WTC11 (cell line): Measurements from ENCODE around the gene PTPRC. TPM values are rescaled to one million over a fixed set of nuclear protein-coding genes. Genes with fewer than 3 reads are reported as not detected.

Experiments
- ATAC-seq: fragments of 200-7000 bp; cut with Tn5 transposase; 2 replicates; pipeline ENCODE4 v1.10.0; 2021; ENCODE audit warnings: mild to moderate bottlenecking, moderate library complexity
- CTCF ChIA-PET: fragments of 300-600 bp; sonication (Branson Sonifier 250); formaldehyde crosslinking; loops from one replicate; lab custom pipeline; 2021; ENCODE audit warnings: antibody characterized with exemption; lab: Charles Lee
- POLR2A ChIA-PET: fragments of 350-600 bp; sonication (Branson Sonifier 250); formaldehyde crosslinking; loops from one replicate; lab custom pipeline; 2021; ENCODE audit warnings: antibody characterized with exemption; lab: Charles Lee
- DNase-seq: peaks from one replicate; pipeline ENCODE4 v3.0.0; 2021; ENCODE audit warnings: low spot score
- H3K27ac Mint-ChIP-seq: 2 replicates; pipeline ENCODE4 v1.8.0; 2021; ENCODE audit warnings: mixed read lengths
- H3K27me3 Mint-ChIP-seq: 2 replicates; pipeline ENCODE4 v1.8.0; 2021; ENCODE audit warnings: low read depth, mild to moderate bottlenecking, moderate library complexity, mixed read lengths
- H3K36me3 Mint-ChIP-seq: 2 replicates; pipeline ENCODE4 v1.8.0; 2021; ENCODE audit warnings: mixed read lengths
- H3K4me1 Mint-ChIP-seq: 2 replicates; pipeline ENCODE4 v1.8.0; 2022; ENCODE audit warnings: mixed read lengths
- H3K4me3 Mint-ChIP-seq: 2 replicates; pipeline ENCODE4 v1.8.0; 2021; ENCODE audit warnings: mild to moderate bottlenecking, moderate library complexity, mixed read lengths
- H3K9me3 Mint-ChIP-seq: 2 replicates; pipeline ENCODE4 v1.8.0; 2021; ENCODE audit warnings: mixed read lengths
- ATF1 ChIP-seq: sonication (generic); formaldehyde crosslinking; IDR thresholded peaks from 2 replicates; pipeline ENCODE4 v1.8.1; 2023; ENCODE audit warnings: mild to moderate bottlenecking, moderate library complexity, missing genetic modification reagents
- CBFB ChIP-seq: sonication (generic); formaldehyde crosslinking; IDR thresholded peaks from 2 replicates; pipeline ENCODE4 v1.8.1; 2022; ENCODE audit warnings: mild to moderate bottlenecking, low read depth, missing genetic modification reagents
- CTCF ChIP-seq: fragments of 200-600 bp; IDR thresholded peaks from 2 replicates; pipeline ENCODE4 v1.8.0; 2022; ENCODE audit warnings: antibody characterized with exemption
- FOXJ3 ChIP-seq: sonication (generic); formaldehyde crosslinking; IDR thresholded peaks from 2 replicates; pipeline ENCODE4 v1.9.0; 2021; ENCODE audit warnings: missing genetic modification reagents, mild to moderate bottlenecking, borderline replicate concordance
- GRHL2 ChIP-seq: fragments of 250-450 bp; sonication (Bioruptor Pico); IDR thresholded peaks from 2 replicates; pipeline ENCODE4 v1.8.0; 2022; ENCODE audit warnings: mild to moderate bottlenecking, moderate library complexity; ENCODE audit not compliant: insufficient replicate concordance, severe bottlenecking
- HMGXB4 ChIP-seq: sonication (generic); formaldehyde crosslinking; IDR thresholded peaks from 2 replicates; pipeline ENCODE4 v1.8.1; 2023; ENCODE audit warnings: mild to moderate bottlenecking, moderate library complexity, missing genetic modification reagents
- IRF2 ChIP-seq: sonication (generic); formaldehyde crosslinking; IDR thresholded peaks from 2 replicates; pipeline ENCODE4 v1.8.0; 2022; ENCODE audit warnings: low read depth, missing genetic modification reagents, borderline replicate concordance
- MLX ChIP-seq: sonication (generic); formaldehyde crosslinking; IDR thresholded peaks from 2 replicates; pipeline ENCODE4 v1.8.1; 2023; ENCODE audit warnings: mild to moderate bottlenecking, missing genetic modification reagents, moderate library complexity
- MYBL2 ChIP-seq: sonication (generic); formaldehyde crosslinking; IDR thresholded peaks from 2 replicates; pipeline ENCODE4 v1.8.1; 2023; ENCODE audit warnings: mild to moderate bottlenecking, moderate library complexity, missing genetic modification reagents
- NFATC4 ChIP-seq: fragments of 250-450 bp; sonication (Bioruptor Pico); IDR thresholded peaks from 2 replicates; pipeline ENCODE4 v1.9.0; 2021; ENCODE audit warnings: mild to moderate bottlenecking
- NR2C2 ChIP-seq: sonication (generic); formaldehyde crosslinking; IDR thresholded peaks from 2 replicates; pipeline ENCODE4 v1.8.0; 2022; ENCODE audit warnings: mild to moderate bottlenecking, missing genetic modification reagents
- RORB ChIP-seq: fragments of 250-450 bp; sonication (Bioruptor Pico); IDR thresholded peaks from 2 replicates; pipeline ENCODE4 v1.9.0; 2021; ENCODE audit warnings: mild to moderate bottlenecking
- SMAD4 ChIP-seq: sonication (generic); formaldehyde crosslinking; IDR thresholded peaks from 2 replicates; pipeline ENCODE4 v1.8.0; 2022; ENCODE audit warnings: mild to moderate bottlenecking, missing genetic modification reagents
- SP1 ChIP-seq: sonication (generic); formaldehyde crosslinking; conservative IDR thresholded peaks from 2 replicates; pipeline ENCODE4 v1.8.1; 2022; ENCODE audit warnings: missing genetic modification reagents
- TEAD1 ChIP-seq: sonication (generic); formaldehyde crosslinking; IDR thresholded peaks from 2 replicates; pipeline ENCODE4 v1.8.0; 2022; ENCODE audit warnings: mild to moderate bottlenecking, missing genetic modification reagents
- TP53 ChIP-seq: sonication (generic); formaldehyde crosslinking; IDR thresholded peaks from 2 replicates; pipeline ENCODE4 v1.8.1; 2023; ENCODE audit warnings: mild to moderate bottlenecking, missing genetic modification reagents
- USF2 ChIP-seq: sonication (generic); formaldehyde crosslinking; IDR thresholded peaks from 2 replicates; pipeline ENCODE4 v1.8.1; 2023; ENCODE audit warnings: mild to moderate bottlenecking, missing genetic modification reagents, moderate library complexity
- ZNF263 ChIP-seq: sonication (generic); formaldehyde crosslinking; IDR thresholded peaks from 2 replicates; pipeline ENCODE4 v1.8.1; 2022; ENCODE audit warnings: low read depth, mild to moderate bottlenecking, moderate library complexity, missing genetic modification reagents
- ZNF512 ChIP-seq: sonication (generic); formaldehyde crosslinking; IDR thresholded peaks from 2 replicates; pipeline ENCODE4 v1.8.1; 2022; ENCODE audit warnings: missing genetic modification reagents, borderline replicate concordance
- ZSCAN18 ChIP-seq: fragments of 250-450 bp; sonication (Bioruptor Pico); IDR thresholded peaks from 2 replicates; pipeline ENCODE4 v2.1.2; 2022; ENCODE audit warnings: mild to moderate bottlenecking, moderate library complexity
- total RNA-seq: library from RNA; stranded (reverse); gene quantifications from 3 replicates; pipeline ENCODE4 v1.2.3, GENCODE V29; 2021
- TF ChIP-seq, protein P1 (sequence below): fragments of 250-450 bp; sonication (Bioruptor Pico); IDR thresholded peaks from 2 replicates; pipeline ENCODE4 v1.9.0; 2021; ENCODE audit warnings: mild to moderate bottlenecking
- TF ChIP-seq, protein P2 (sequence below): sonication (generic); formaldehyde crosslinking; conservative IDR thresholded peaks from 2 replicates; pipeline ENCODE4 v1.8.1; 2022; ENCODE audit warnings: mild to moderate bottlenecking, missing genetic modification reagents

The PTPRC gene
- total RNA-seq, 1 experiment from 2014 or later = 1.4 TPM

GRCh38 chr1:198713081-198713480 is 74.2 kb downstream of the PTPRC start:
- ChIA-PET POLR2A (no interaction called here), CTCF (no interaction called here)
- H3K27me3 Mint-ChIP-seq = no peaks in the 10 kb centered on the region
- H3K4me3 Mint-ChIP-seq = no peak overlapping the region
- H3K4me1 Mint-ChIP-seq = peaks cover 10% of the 10 kb centered on the region
- H3K36me3 Mint-ChIP-seq = peaks cover 4% of the 10 kb centered on the region
- H3K27ac Mint-ChIP-seq = no peak overlapping the region
- TF ChIP-seq, protein P1, sequence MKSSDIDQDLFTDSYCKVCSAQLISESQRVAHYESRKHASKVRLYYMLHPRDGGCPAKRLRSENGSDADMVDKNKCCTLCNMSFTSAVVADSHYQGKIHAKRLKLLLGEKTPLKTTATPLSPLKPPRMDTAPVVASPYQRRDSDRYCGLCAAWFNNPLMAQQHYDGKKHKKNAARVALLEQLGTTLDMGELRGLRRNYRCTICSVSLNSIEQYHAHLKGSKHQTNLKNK (CRISPR knock-in tag) = no peak
- no peak for TF ChIP-seq SMAD4 (CRISPR knock-in tag)
- no peak for TF ChIP-seq MYBL2 (CRISPR knock-in tag)
- TF ChIP-seq TEAD1 = no peak
- no peak for TF ChIP-seq TP53
- TF ChIP-seq MLX (CRISPR knock-in tag) = no peak
- no peak for TF ChIP-seq IRF2 (CRISPR knock-in tag)
- TF ChIP-seq ZNF512 = no peak
- no peak for TF ChIP-seq SP1 (CRISPR knock-in tag)
- TF ChIP-seq FOXJ3 (CRISPR knock-in tag) = no peak
- TF ChIP-seq CTCF = no peak
- TF ChIP-seq RORB = no peak
- TF ChIP-seq ZNF263 = no peak
- no peak for TF ChIP-seq NR2C2 (CRISPR knock-in tag)
- TF ChIP-seq CBFB (CRISPR knock-in tag) = no peak
- no peak for TF ChIP-seq ZSCAN18 (CRISPR knock-in tag)
- no peak for TF ChIP-seq NFATC4 (CRISPR knock-in tag)
- no peak for TF ChIP-seq ATF1 (CRISPR knock-in tag)
- ATAC-seq (no peak), DNase-seq (no peak)
- peaks cover 5% of the 10 kb centered on the region for H3K9me3 Mint-ChIP-seq

GRCh38 chr1:198714271-198714670 is 75.4 kb downstream of the PTPRC start:
- Mint-ChIP-seq H3K4me3 (no peak overlapping the region), H3K27ac (no peak overlapping the region), H3K4me1 (peaks cover 10% of the 10 kb centered on the region), H3K27me3 (no peaks in the 10 kb centered on the region), H3K36me3 (peaks cover 4% of the 10 kb centered on the region), H3K9me3 (peaks cover 5% of the 10 kb centered on the region)
- POLR2A ChIA-PET = no interaction called here
- no peak for DNase-seq
- ATAC-seq = peak; percentile 34; the same call in 1 of the 2 replicates
- CTCF ChIA-PET = interaction anchor here (0.8 to 1.0 kb wide), 3 partner anchors 13 to 247 kb away, joined by 3 to 5 read pairs (median 3); no protein-coding TSS in a partner anchor
- TF ChIP-seq GRHL2 = no peak
- no peak for TF ChIP-seq MLX (CRISPR knock-in tag)
- TF ChIP-seq, protein P2, sequence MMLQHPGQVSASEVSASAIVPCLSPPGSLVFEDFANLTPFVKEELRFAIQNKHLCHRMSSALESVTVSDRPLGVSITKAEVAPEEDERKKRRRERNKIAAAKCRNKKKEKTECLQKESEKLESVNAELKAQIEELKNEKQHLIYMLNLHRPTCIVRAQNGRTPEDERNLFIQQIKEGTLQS (CRISPR knock-in tag) = no peak
- TF ChIP-seq FOXJ3 (CRISPR knock-in tag) = no peak
- no peak for TF ChIP-seq HMGXB4 (CRISPR knock-in tag)
- no peak for TF ChIP-seq USF2 (CRISPR knock-in tag)
- no peak for TF ChIP-seq TP53
